HCT116 (cell line): ENCODE measurements around the gene FAM174A. TPM values are rescaled to one million over a fixed set of nuclear protein-coding genes. Genes with fewer than 3 reads are reported as not detected.

Experiments used
- ATAC-seq: fragments of 200-7000 bp; cut with Tn5 transposase; 2 replicates; pipeline ENCODE4 v1.9.1; 2020; ENCODE audit warnings: mild to moderate bottlenecking, moderate library complexity
- BruUV-seq: library from RNA; stranded (reverse); fragments of 400-500 nt; replicated peaks from 2 replicates; lab custom pipeline; 2021; lab: Mats Ljungman, UMichigan
- CTCF ChIA-PET: fragments of 300-600 bp; sonication (Branson Sonifier 250); formaldehyde crosslinking; loops from one replicate; lab custom pipeline; 2021; ENCODE audit warnings: antibody characterized with exemption; lab: Charles Lee
- POLR2A ChIA-PET: fragments of 300-600, 350-600 bp; sonication (Branson Sonifier 250); formaldehyde crosslinking; loops from one replicate; lab custom pipeline; 2021; ENCODE audit warnings: antibody characterized with exemption; lab: Charles Lee
- RAD21 ChIA-PET, 2 experiments: fragments of 300-600 bp; sonication (Branson Sonifier 250); formaldehyde crosslinking; loops; one replicate each; lab custom pipeline; 2023; ENCODE audit warnings: low total read pairs in 2 of 2; ENCODE audit not compliant: uncharacterized antibody in 2 of 2, unreplicated experiment in 2 of 2, low non-redundant PET in 1 of 2; lab: Charles Lee
- DNase-seq: peaks from one replicate; pipeline ENCODE4 v3.0.0-alpha.2; 2010; ENCODE audit warnings: low read depth, low spot score
- H2AFZ ChIP-seq: fragments of 200-600 bp; shearing (Covaris generic), sonication (generic); 2 replicates; pipeline ENCODE4 v1.6.1; 2017; ENCODE audit warnings: low read depth, mixed run types, mixed read lengths, antibody characterized with exemption, low read length; ENCODE audit not compliant: poor library complexity, severe bottlenecking
- H3K27ac ChIP-seq: 2 replicates; pipeline ENCODE4 v1.5.1; 2012; ENCODE audit warnings: low read depth, low read length
- H3K27me3 ChIP-seq: fragments of 200-600 bp; sonication (generic); 2 replicates; pipeline ENCODE4 v1.6.1; 2016; ENCODE audit warnings: mixed run types, low read length, mixed read lengths; ENCODE audit not compliant: insufficient read depth
- H3K36me3 ChIP-seq, 2 experiments: fragments of 200-500 bp in 1 of 2; fragments of 200-600 bp in 1 of 2; sonication (Bioruptor generic) in 1 of 2; sonication (generic) in 1 of 2; 2 replicates each; pipeline versions ENCODE4 v1.5.1 to v1.6.1; 2014 to 2016; ENCODE audit warnings: low read length in 2 of 2, inconsistent platforms in 1 of 2, mixed read lengths in 1 of 2, mixed run types in 1 of 2; ENCODE audit not compliant: insufficient read depth in 2 of 2, control insufficient read depth in 1 of 2
- H3K4me1 ChIP-seq, 2 experiments: fragments of 200-600 bp in 1 of 2; sonication (generic) in 1 of 2; 2 replicates each; pipeline versions ENCODE4 v1.5.1 to v1.6.1; 2012 to 2017; ENCODE audit warnings: low read length in 2 of 2, inconsistent platforms in 1 of 2, mild to moderate bottlenecking in 1 of 2, mixed read lengths in 1 of 2, mixed run types in 1 of 2, moderate library complexity in 1 of 2; ENCODE audit not compliant: insufficient read depth in 2 of 2, control insufficient read depth in 1 of 2
- H3K4me2 ChIP-seq: fragments of 200-600 bp; sonication (generic); 2 replicates; pipeline ENCODE4 v1.6.1; 2017; ENCODE audit warnings: mixed run types, low read length, mixed read lengths
- H3K4me3 ChIP-seq, 2 experiments: fragments of 200-600 bp in 1 of 2; sonication (generic) in 1 of 2; replicated peaks in 1 of 2; 2 replicates each; pipeline ENCODE4 v1.5.1; 2011 to 2016; ENCODE audit warnings: low read length in 2 of 2, control low read depth in 1 of 2, low read depth in 1 of 2, mild to moderate bottlenecking in 1 of 2, mixed read lengths in 1 of 2, mixed run types in 1 of 2
- H3K79me2 ChIP-seq: fragments of 200-600 bp; sonication (generic); 2 replicates; pipeline ENCODE4 v1.6.1; 2017; ENCODE audit warnings: mild to moderate bottlenecking, mixed run types, low read length, moderate library complexity, mixed read lengths; ENCODE audit not compliant: insufficient read depth
- H3K9ac ChIP-seq: fragments of 200-600 bp; sonication (generic); 2 replicates; pipeline ENCODE4 v1.6.1; 2016; ENCODE audit warnings: low read length, mixed read lengths
- H3K9me2 ChIP-seq: fragments of 200-600 bp; sonication (generic), shearing (Covaris generic); 2 replicates; pipeline ENCODE4 v1.6.1; 2017; ENCODE audit warnings: mixed run types, mild to moderate bottlenecking, moderate library complexity; ENCODE audit not compliant: insufficient read depth
- H3K9me3 ChIP-seq, 2 experiments: fragments of 200-500 bp in 1 of 2; fragments of 200-600 bp in 1 of 2; sonication (Bioruptor generic) in 1 of 2; sonication (generic) in 1 of 2; 2 replicates each; pipeline ENCODE4 v1.6.1; 2014 to 2017; ENCODE audit warnings: low read length in 2 of 2, mixed read lengths in 2 of 2, inconsistent platforms in 1 of 2, low read depth in 1 of 2, mild to moderate bottlenecking in 1 of 2, mixed run types in 1 of 2, moderate library complexity in 1 of 2; ENCODE audit not compliant: control insufficient read depth in 1 of 2, insufficient read depth in 1 of 2
- H4K20me1 ChIP-seq: fragments of 200-600 bp; sonication (generic), shearing (Covaris generic); 2 replicates; pipeline ENCODE4 v1.6.1; 2017; ENCODE audit warnings: mixed run types, mild to moderate bottlenecking, moderate library complexity; ENCODE audit not compliant: insufficient read depth
- ATF3 ChIP-seq: IDR thresholded peaks from 2 replicates; pipeline ENCODE4 v1.6.1; 2012
- CBX3 ChIP-seq: IDR thresholded peaks from 2 replicates; pipeline ENCODE4 v1.6.1; 2012; ENCODE audit warnings: low read depth
- CEBPB ChIP-seq: IDR thresholded peaks from 2 replicates; pipeline ENCODE4 v1.6.1; 2012; ENCODE audit warnings: low read depth
- CTCF ChIP-seq, 3 experiments: fragments of 200-600 bp in 1 of 3; sonication (generic) in 1 of 3; IDR thresholded peaks in 2 of 3; conservative IDR thresholded peaks in 1 of 3; 2 replicates each; pipeline ENCODE4 v1.5.1; 2012 to 2017; ENCODE audit warnings: low read depth in 2 of 3, low read length in 2 of 3, antibody characterized with exemption in 1 of 3, borderline replicate concordance in 1 of 3, control low read depth in 1 of 3, mild to moderate bottlenecking in 1 of 3, mixed read lengths in 1 of 3, mixed run types in 1 of 3, moderate library complexity in 1 of 3; ENCODE audit not compliant: insufficient read depth in 1 of 3
- EGR1 ChIP-seq: IDR thresholded peaks from 2 replicates; pipeline ENCODE4 v1.6.1; 2012; ENCODE audit warnings: low read depth
- ELF1 ChIP-seq: IDR thresholded peaks from 2 replicates; pipeline ENCODE4 v1.6.1; 2012; ENCODE audit warnings: low read depth, borderline replicate concordance
- EZH2 ChIP-seq: fragments of 200-600 bp; sonication (generic); IDR thresholded peaks from 2 replicates; pipeline ENCODE4 v1.6.1; 2017; ENCODE audit warnings: antibody characterized with exemption, mixed run types
- EZH2phosphoT487 ChIP-seq: fragments of 200-600 bp; IDR thresholded peaks from 2 replicates; pipeline ENCODE4 v1.6.1; 2018; ENCODE audit warnings: antibody characterized with exemption, borderline replicate concordance
- FOSL1 ChIP-seq: IDR thresholded peaks from 2 replicates; pipeline ENCODE4 v1.6.1; 2012; ENCODE audit warnings: low read depth
- JUND ChIP-seq: IDR thresholded peaks from 2 replicates; pipeline ENCODE4 v1.6.1; 2012
- POLR2A ChIP-seq: IDR thresholded peaks from 2 replicates; pipeline ENCODE4 v1.7.0; 2011; ENCODE audit warnings: borderline replicate concordance; ENCODE audit not compliant: insufficient read depth, insufficient read length; ENCODE audit errors: extremely low read depth
- POLR2AphosphoS5 ChIP-seq: IDR thresholded peaks from 2 replicates; pipeline ENCODE4 v1.6.1; 2011; ENCODE audit warnings: mild to moderate bottlenecking, low read depth, low read length, moderate library complexity
- RAD21 ChIP-seq: IDR thresholded peaks from 2 replicates; pipeline ENCODE4 v1.6.1; 2012; ENCODE audit warnings: low read depth, mild to moderate bottlenecking
- REST ChIP-seq: IDR thresholded peaks from 2 replicates; pipeline ENCODE4 v1.6.1; 2012; ENCODE audit warnings: low read depth
- SIN3A ChIP-seq: IDR thresholded peaks from 2 replicates; pipeline ENCODE4 v1.6.1; 2012; ENCODE audit warnings: low read depth
- SP1 ChIP-seq: IDR thresholded peaks from 2 replicates; pipeline ENCODE4 v1.6.1; 2012; ENCODE audit warnings: low read depth
- TCF7L2 ChIP-seq: IDR thresholded peaks from 2 replicates; pipeline ENCODE4 v1.7.0; 2011; ENCODE audit warnings: borderline replicate concordance, inconsistent platforms; ENCODE audit not compliant: insufficient read depth, insufficient read length; ENCODE audit errors: extremely low read depth
- YY1 ChIP-seq: IDR thresholded peaks from 2 replicates; pipeline ENCODE4 v1.6.1; 2011; ENCODE audit warnings: low read length, low read depth, moderate library complexity, mild to moderate bottlenecking; ENCODE audit not compliant: insufficient replicate concordance; ENCODE audit errors: extremely low read depth
- ZBTB33 ChIP-seq: IDR thresholded peaks from 2 replicates; pipeline ENCODE4 v1.6.1; 2011; ENCODE audit warnings: mild to moderate bottlenecking, low read length, moderate library complexity; ENCODE audit not compliant: insufficient replicate concordance; ENCODE audit errors: extremely low read depth
- ZNF274 ChIP-seq: fragments of 200-500 bp; sonication (Bioruptor generic); IDR thresholded peaks from 2 replicates; pipeline ENCODE4 v1.6.1; 2014; ENCODE audit warnings: mild to moderate bottlenecking, low read depth, low read length, inconsistent platforms
- intact Hi-C: fragments of 100-400 bp; cut with micrococcal nuclease; formaldehyde crosslinking; loops from 2 replicates; pipeline ENCODE4 v1.10.0; 2022
- total RNA-seq: library from RNA; stranded (reverse); gene quantifications from one replicate; pipeline ENCODE4 v1.2.1, GENCODE V29; 2021; ENCODE audit not compliant: unreplicated experiment

FAM174A gene
- total RNA-seq, 1 experiment from 2014 or later = 8.6 TPM

- RAD21 ChIA-PET = no interaction called here
- Histone ChIP-seq H3K36me3 (no peaks in the 10 kb centered on the region), H3K27me3 (no peaks in the 10 kb centered on the region), H3K9ac (no peak overlapping the region), H3K27ac (no peak overlapping the region), H3K4me1 (no peaks in the 10 kb centered on the region), H4K20me1 (no peaks in the 10 kb centered on the region), H3K9me3 (no peaks in the 10 kb centered on the region), H3K9me2 (no peaks in the 10 kb centered on the region), H2AFZ (no peak overlapping the region), H3K79me2 (no peaks in the 10 kb centered on the region), H3K4me3 (no peak overlapping the region), H3K4me2 (no peak overlapping the region)
- ATAC-seq (no peak), DNase-seq (no peak)
- POLR2A ChIA-PET = no interaction called here
- no peak for TF ChIP-seq SIN3A
- no peak for TF ChIP-seq ATF3
- TF ChIP-seq EZH2 = no peak
- no peak for TF ChIP-seq POLR2A
- no peak for TF ChIP-seq CTCF (IDR thresholded peaks at IDR 0.05 in 2 of 3, conservative IDR thresholded peaks at IDR 0.05 in 1 of 3; ENCODE audit: borderline replicate concordance in 1 of 3, insufficient read depth in 1 of 3, low read depth in 2 of 3, low read length in 2 of 3)
- TF ChIP-seq ZNF274 = no peak
- TF ChIP-seq CBX3 = no peak
- TF ChIP-seq SP1 = no peak
- TF ChIP-seq JUND = no peak
- no peak for TF ChIP-seq EGR1
- TF ChIP-seq ELF1 = no peak
- no peak for TF ChIP-seq CEBPB
- TF ChIP-seq ZBTB33 = no peak
- TF ChIP-seq REST = no peak
- TF ChIP-seq POLR2AphosphoS5 = no peak
- no peak for TF ChIP-seq RAD21
- TF ChIP-seq TCF7L2 = no peak
- no peak for TF ChIP-seq EZH2phosphoT487
- TF ChIP-seq YY1 = no peak
- TF ChIP-seq FOSL1 = no peak
- intact Hi-C loops = no loop called here
- BruUV-seq = no TSS peak
- CTCF ChIA-PET = interaction anchor here (1.1 kb wide), 1 partner anchor 894 kb away, joined by 3 read pairs; no protein-coding TSS in a partner anchor
These were observed 38.9 kb upstream of the FAM174A start for GRCh38 chr5:100496296-100496695.
